Astrocyte of the cerebellum (primary cell): ENCODE data around the gene PHGDH.

Experiments
- DNase-seq: peaks from one replicate; pipeline ENCODE4 v3.0.0-alpha.2; 2011; ENCODE audit warnings: low read depth
- H3K4me3 ChIP-seq: 2 replicates; pipeline ENCODE4 v1.5.1; 2011; ENCODE audit warnings: mild to moderate bottlenecking, low read depth, low read length, moderate library complexity
- in situ Hi-C: cut with HindIII; loops from 2 replicates; pipeline ENCODE4 v1.10.0; 2017; ENCODE audit warnings: low sequenced_read_pairs
- TF ChIP-seq, protein P1 (sequence below): IDR thresholded peaks from 2 replicates; pipeline ENCODE4 v1.5.1; 2012; ENCODE audit warnings: low read length, low read depth, moderate library complexity, mild to moderate bottlenecking; ENCODE audit errors: missing control alignments

PHGDH gene

DNA sequence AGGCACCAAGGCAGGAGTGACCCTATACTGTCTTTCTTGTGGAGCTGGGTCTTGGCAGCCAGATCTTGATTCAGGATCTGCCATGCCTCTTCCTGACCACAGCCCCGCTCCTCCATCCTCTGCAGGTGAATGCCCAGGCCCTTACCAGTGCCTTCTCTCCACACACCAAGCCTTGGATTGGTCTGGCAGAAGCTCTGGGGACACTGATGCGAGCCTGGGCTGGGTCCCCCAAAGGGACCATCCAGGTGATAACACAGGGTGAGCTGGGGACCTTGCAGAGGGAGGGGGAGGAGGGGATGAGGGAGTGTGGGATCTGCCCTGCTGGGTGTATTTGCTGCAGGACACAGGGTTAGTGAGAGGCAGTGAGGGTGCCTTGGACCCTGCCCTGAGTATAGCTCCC is 28.5 kb downstream of the PHGDH start:
- no peak overlapping the region for H3K4me3 ChIP-seq
- TF ChIP-seq, protein P1, sequence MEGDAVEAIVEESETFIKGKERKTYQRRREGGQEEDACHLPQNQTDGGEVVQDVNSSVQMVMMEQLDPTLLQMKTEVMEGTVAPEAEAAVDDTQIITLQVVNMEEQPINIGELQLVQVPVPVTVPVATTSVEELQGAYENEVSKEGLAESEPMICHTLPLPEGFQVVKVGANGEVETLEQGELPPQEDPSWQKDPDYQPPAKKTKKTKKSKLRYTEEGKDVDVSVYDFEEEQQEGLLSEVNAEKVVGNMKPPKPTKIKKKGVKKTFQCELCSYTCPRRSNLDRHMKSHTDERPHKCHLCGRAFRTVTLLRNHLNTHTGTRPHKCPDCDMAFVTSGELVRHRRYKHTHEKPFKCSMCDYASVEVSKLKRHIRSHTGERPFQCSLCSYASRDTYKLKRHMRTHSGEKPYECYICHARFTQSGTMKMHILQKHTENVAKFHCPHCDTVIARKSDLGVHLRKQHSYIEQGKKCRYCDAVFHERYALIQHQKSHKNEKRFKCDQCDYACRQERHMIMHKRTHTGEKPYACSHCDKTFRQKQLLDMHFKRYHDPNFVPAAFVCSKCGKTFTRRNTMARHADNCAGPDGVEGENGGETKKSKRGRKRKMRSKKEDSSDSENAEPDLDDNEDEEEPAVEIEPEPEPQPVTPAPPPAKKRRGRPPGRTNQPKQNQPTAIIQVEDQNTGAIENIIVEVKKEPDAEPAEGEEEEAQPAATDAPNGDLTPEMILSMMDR = no peak
- DNase-seq = no peak
- in situ Hi-C loops = no loop called here

DNA sequence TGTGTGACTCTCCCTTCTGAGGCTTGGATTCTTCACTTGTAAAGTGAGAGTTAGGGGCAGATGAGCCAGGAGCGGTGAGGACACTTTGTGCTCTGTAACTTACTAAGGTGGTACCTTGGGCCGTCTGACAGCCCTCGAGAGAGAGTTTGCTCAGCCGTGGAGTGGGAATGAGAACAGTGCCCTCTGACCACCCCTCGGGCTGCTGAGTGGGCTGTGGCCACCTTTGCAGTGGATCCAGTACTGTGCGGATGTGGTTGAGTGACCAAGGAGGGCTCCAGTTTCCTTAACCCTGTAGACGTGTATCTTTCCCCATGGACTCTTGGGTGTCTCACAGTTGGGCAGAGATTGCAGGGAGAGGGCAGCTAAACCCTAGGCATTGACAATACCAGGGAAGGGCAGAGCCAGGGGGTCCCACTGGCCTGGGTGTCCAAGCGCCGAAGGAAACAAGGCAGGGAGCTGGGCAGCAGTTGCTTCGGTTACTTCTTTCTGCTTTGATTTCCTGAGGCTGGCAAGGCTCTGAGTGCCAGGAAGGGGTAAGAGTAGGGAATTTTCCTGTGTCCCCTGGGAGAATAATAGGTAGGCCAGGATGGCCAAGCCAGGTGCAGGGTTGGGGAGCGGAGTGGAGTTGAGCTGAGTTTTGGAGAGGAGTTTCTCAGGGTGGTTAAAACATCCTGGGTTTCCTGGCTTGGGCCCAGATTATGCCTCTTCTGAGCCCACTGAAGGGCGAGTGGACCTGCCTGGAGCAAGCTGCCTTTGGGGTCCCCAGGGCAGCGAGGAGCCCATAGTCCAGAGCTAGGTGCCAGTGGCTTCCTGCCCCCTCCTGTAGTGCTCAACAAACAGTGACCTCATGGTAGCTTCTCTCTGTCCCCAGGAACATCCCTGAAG is 29.4 kb downstream of the PHGDH start:
- in situ Hi-C loops = no loop called here
- no peak overlapping the region for H3K4me3 ChIP-seq
- TF ChIP-seq, protein P1 = no peak
- DNase-seq = no peak

DNA sequence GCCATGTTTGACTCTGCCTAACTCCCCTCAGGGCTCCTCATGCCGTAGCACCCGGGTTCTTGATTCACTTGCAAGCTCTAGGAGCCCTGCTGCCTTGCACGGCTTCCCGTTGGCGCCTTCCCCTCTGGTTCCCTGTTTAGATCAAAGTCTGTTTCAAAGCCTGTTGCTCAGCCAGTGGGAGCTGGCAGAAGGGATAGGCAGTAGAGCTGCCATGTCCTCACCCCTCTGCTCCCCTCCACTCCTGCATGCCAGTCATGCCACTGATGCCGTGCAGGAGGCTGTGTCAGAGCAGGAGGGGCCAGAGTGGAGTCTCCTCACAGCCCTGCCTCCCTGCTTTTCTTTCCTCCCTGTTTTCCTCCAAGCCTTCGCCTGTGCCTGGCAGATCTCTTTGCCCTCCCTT is 30.5 kb downstream of the PHGDH start:
- TF ChIP-seq, protein P1 = no peak
- H3K4me3 ChIP-seq = no peak overlapping the region
- in situ Hi-C loops = no loop called here
- DNase-seq = no peak

DNA sequence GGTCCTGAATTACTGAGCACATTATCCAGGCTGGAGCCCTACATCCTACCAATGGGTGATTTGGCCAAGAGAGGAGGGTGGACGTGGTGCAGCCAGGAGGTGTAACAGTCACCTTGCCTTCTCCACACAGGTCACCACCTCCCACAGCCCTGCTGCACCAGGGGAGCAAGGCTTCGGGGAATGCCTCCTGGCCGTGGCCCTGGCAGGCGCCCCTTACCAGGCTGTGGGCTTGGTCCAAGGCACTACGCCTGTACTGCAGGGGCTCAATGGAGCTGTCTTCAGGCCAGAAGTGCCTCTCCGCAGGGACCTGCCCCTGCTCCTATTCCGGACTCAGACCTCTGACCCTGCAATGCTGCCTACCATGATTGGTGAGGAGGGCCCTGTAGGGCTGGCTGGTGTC is 30.9 kb downstream of the PHGDH start:
- TF ChIP-seq, protein P1 = no peak
- DNase-seq = no peak
- no peak overlapping the region for H3K4me3 ChIP-seq
- in situ Hi-C loops = no loop called here

DNA sequence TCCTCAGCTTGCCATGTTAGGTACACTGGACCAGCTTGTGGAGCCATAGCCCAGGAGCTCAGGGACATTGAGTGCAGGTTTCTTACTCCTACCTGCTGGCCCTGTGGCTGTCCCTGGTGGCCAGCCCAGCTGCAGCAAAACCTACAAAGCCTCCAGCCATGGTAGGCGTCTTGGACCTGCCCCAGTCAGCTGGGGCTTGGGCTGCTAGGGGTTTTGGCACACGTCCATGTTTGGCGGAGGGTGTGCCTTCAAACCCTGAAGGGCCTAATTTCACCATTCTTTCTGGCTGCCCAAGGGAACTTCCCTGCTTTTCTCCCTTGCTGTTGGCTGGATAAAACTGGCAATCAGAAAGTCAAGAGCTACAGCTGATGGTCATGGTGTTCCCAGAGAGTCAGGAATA is 31.6 kb downstream of the PHGDH start:
- in situ Hi-C loops = no loop called here
- no peak for DNase-seq
- H3K4me3 ChIP-seq = no peak overlapping the region
- TF ChIP-seq, protein P1 = no peak

- H3K4me3 ChIP-seq = no peak overlapping the region
- DNase-seq = peak; percentile 48
- in situ Hi-C loops = no loop called here
- TF ChIP-seq, protein P1 = peak; percentile 86
Measured at GRCh38 chr1:119743776-119744597, 32.3 kb downstream of the PHGDH start.
